ACHN (cell line): ENCODE measurements around the gene FOXP4.

Experiments
- DNase-seq: peaks from one replicate; pipeline ENCODE4 v3.0.0-alpha.2; 2015
- in situ Hi-C: cut with HindIII; loops from 2 replicates; pipeline ENCODE4 v1.10.0; 2017; ENCODE audit warnings: low sequenced_read_pairs, low pct_ligation_motif_present, low pct_unique_long_range_greater_than_20kb

The FOXP4 gene

GRCh38 chr6:41545703-41546474, at the start of gene FOXP4:
Gene FOXP4, plus strand, starts transcription at chr6:41546381. Its CDS starts 19,380 bp downstream, at chr6:41565761.
- peak; percentile 90 for DNase-seq
- in situ Hi-C loops: no loop called here

GRCh38 chr6:41497573-41497972, 48.6 kb upstream of the FOXP4 start:
- in situ Hi-C loops: no loop called here
- no peak for DNase-seq

GRCh38 chr6:41497994-41498393, 48.2 kb upstream of the FOXP4 start:
- DNase-seq: no peak
- in situ Hi-C loops: no loop called here

- DNase-seq: no peak
- in situ Hi-C loops: no loop called here
Observed at GRCh38 chr6:41498968-41499599, 47.1 kb upstream of the FOXP4 start.

GRCh38 chr6:41500561-41500960, 45.6 kb upstream of the FOXP4 start:
- no peak for DNase-seq
- in situ Hi-C loops: no loop called here

- in situ Hi-C loops: no loop called here
Observed at GRCh38 chr6:41502566-41502916, 43.6 kb upstream of the FOXP4 start.

GRCh38 chr6:41502917-41503671, 43.1 kb upstream of the FOXP4 start:
- in situ Hi-C loops: no loop called here
- no peak for DNase-seq

More at GRCh38 chr6:41502566-41502916, 43.6 kb upstream of the FOXP4 start:
- no peak for DNase-seq

- peak; percentile 4 for DNase-seq
- in situ Hi-C loops: no loop called here
Observed at GRCh38 chr6:41503827-41504465, 42.2 kb upstream of the FOXP4 start.

- no peak for DNase-seq
- in situ Hi-C loops: no loop called here
Observed at GRCh38 chr6:41504466-41505121, 41.6 kb upstream of the FOXP4 start.

GRCh38 chr6:41505122-41506049, 40.8 kb upstream of the FOXP4 start:
- peak; percentile 18 for DNase-seq
- in situ Hi-C loops: no loop called here

GRCh38 chr6:41508479-41508878, 37.7 kb upstream of the FOXP4 start:
- in situ Hi-C loops: no loop called here
- DNase-seq: no peak

- in situ Hi-C loops: no loop called here
- no peak for DNase-seq
Observed at GRCh38 chr6:41509580-41509979, 36.6 kb upstream of the FOXP4 start.

GRCh38 chr6:41511443-41512060, 34.6 kb upstream of the FOXP4 start:
- DNase-seq: no peak
- in situ Hi-C loops: no loop called here

- in situ Hi-C loops: no loop called here
- no peak for DNase-seq
Observed at GRCh38 chr6:41512146-41512701, 34.0 kb upstream of the FOXP4 start.

GRCh38 chr6:41515995-41516394, 30.2 kb upstream of the FOXP4 start:
- in situ Hi-C loops: no loop called here
- DNase-seq: no peak

- in situ Hi-C loops: no loop called here
- DNase-seq: no peak
Observed at GRCh38 chr6:41518118-41518517, 28.1 kb upstream of the FOXP4 start.

- DNase-seq: no peak
- in situ Hi-C loops: no loop called here
Observed at GRCh38 chr6:41519305-41519744, 26.9 kb upstream of the FOXP4 start.
